HEK293 (cell line): ENCODE measurements around the gene CYP1B1.
"Not testable (repeated sequence)": the region's sequence is repeated elsewhere in the genome, so short reads cannot be mapped to it uniquely, and the experiment has no call there.

Source experiments
- CTCF ChIA-PET: fragments of 350-600 bp; formaldehyde crosslinking; extraction: SDS; loops from one replicate; lab custom pipeline; 2021; ENCODE audit warnings: antibody characterized with exemption; lab: Yijun Ruan, JAX
- POLR2A ChIA-PET: fragments of 300-600 bp; formaldehyde crosslinking; extraction: SDS; loops from one replicate; lab custom pipeline; 2020; ENCODE audit warnings: antibody characterized with exemption, inconsistent platforms; lab: Yijun Ruan, JAX
- H3K27ac ChIP-seq: fragments of 200-500 bp; sonication (Bioruptor generic); 2 replicates; pipeline ENCODE4 v1.5.1; 2014; ENCODE audit warnings: low read depth, low read length, control low read depth, inconsistent platforms; ENCODE audit errors: extremely low read depth
- H3K36me3 ChIP-seq, 2 experiments: fragments of 200-500 bp in 1 of 2; sonication (Bioruptor generic) in 1 of 2; 1 replicate in 1 of 2; 2 replicates in 1 of 2; pipeline ENCODE4 v1.5.1; 2014 to 2017; ENCODE audit warnings: inconsistent platforms in 2 of 2, low read length in 2 of 2; ENCODE audit not compliant: control insufficient read depth in 2 of 2, insufficient read depth in 1 of 2
- H3K4me1 ChIP-seq: fragments of 200-500 bp; sonication (Bioruptor generic); 2 replicates; pipeline ENCODE4 v1.5.1; 2014; ENCODE audit warnings: mild to moderate bottlenecking, low read length, inconsistent platforms; ENCODE audit not compliant: control insufficient read depth, insufficient read depth
- H3K4me3 ChIP-seq: 2 replicates; pipeline ENCODE4 v1.5.1; 2011; ENCODE audit warnings: low read depth, mild to moderate bottlenecking, control low read depth, low read length, moderate library complexity
- H3K9me3 ChIP-seq: fragments of 200-500 bp; sonication (Bioruptor generic); 2 replicates; pipeline ENCODE4 v1.5.1; 2014; ENCODE audit warnings: low read depth, low read length, inconsistent platforms; ENCODE audit not compliant: control insufficient read depth, insufficient read depth
- FEZF1 ChIP-seq: fragments of 450-650 bp; formaldehyde crosslinking; IDR thresholded peaks from 2 replicates; pipeline ENCODE4 v1.5.1; 2016; ENCODE audit warnings: missing biosample characterization, missing genetic modification characterization
- MZF1 ChIP-seq: fragments of 450-650 bp; formaldehyde crosslinking; IDR thresholded peaks from 2 replicates; pipeline ENCODE4 v1.5.1; 2017; ENCODE audit warnings: missing biosample characterization, missing genetic modification characterization, borderline replicate concordance
- ZBTB8A ChIP-seq: fragments of 450-650 bp; formaldehyde crosslinking; IDR thresholded peaks from 2 replicates; pipeline ENCODE4 v1.5.1; 2016; ENCODE audit warnings: missing biosample characterization, missing genetic modification characterization
- ZNF146 ChIP-seq: fragments of 450-650 bp; formaldehyde crosslinking; IDR thresholded peaks from 2 replicates; pipeline ENCODE4 v1.5.1; 2016; ENCODE audit warnings: missing biosample characterization, missing genetic modification characterization
- ZNF155 ChIP-seq: fragments of 450-650 bp; formaldehyde crosslinking; IDR thresholded peaks from 2 replicates; pipeline ENCODE4 v1.5.1; 2016; ENCODE audit warnings: missing biosample characterization, missing genetic modification characterization
- ZNF514 ChIP-seq: fragments of 450-650 bp; formaldehyde crosslinking; IDR thresholded peaks from 2 replicates; pipeline ENCODE4 v1.5.1; 2016; ENCODE audit warnings: missing biosample characterization, missing genetic modification characterization
- ZNF600 ChIP-seq: fragments of 450-650 bp; formaldehyde crosslinking; IDR thresholded peaks from 2 replicates; pipeline ENCODE4 v1.5.1; 2016; ENCODE audit warnings: missing biosample characterization, missing genetic modification characterization
- TF ChIP-seq, protein P1 (sequence below): fragments of 450-650 bp; formaldehyde crosslinking; IDR thresholded peaks from 2 replicates; pipeline ENCODE4 v1.5.1; 2016; ENCODE audit warnings: missing biosample characterization, missing genetic modification characterization
- TF ChIP-seq, protein P2 (sequence below): fragments of 450-650 bp; formaldehyde crosslinking; IDR thresholded peaks from 2 replicates; pipeline ENCODE4 v1.5.1; 2016; ENCODE audit warnings: missing biosample characterization, missing genetic modification characterization
- TF ChIP-seq, protein P3 (sequence below): fragments of 450-650 bp; formaldehyde crosslinking; IDR thresholded peaks from 2 replicates; pipeline ENCODE4 v1.5.1; 2017; ENCODE audit warnings: missing biosample characterization, missing genetic modification characterization

Gene CYP1B1

DNA sequence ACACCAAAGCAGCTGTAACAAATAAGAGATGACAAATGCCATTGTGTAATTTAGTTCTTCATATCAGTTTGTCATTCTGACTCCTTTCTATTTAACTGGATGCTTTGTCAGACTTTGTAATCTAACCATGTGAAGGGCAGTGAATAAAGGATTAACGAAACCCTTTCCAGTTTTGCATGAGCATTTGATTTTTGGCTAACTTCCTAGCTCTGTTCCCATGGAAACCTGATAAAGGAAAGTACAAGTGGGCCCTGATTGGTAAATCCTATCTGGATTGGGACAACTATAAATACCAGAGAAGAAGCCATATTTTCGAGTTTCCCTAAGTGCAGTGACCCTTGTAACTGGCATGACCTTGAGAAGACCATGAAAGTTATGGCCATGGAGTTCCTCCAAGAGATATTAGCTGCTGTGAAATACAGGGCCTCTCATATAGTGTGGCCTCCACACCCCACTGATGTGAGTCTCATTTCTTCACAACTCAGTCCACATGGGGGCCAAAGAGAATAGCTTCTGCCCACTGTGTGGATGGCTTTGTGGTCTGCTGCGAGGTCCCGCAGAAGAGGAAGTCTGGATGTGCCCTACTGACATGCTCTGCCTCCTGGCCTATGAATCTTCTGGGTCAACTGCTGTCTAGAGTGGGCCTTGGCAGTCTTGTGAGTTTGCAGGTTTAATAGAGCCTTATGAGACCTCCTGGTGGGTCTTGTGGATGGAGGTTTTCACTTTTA, 38.2 kb upstream of the CYP1B1 start:
- TF ChIP-seq FEZF1 (tag by site-specific recombination) (peak; percentile 44; the same call in 1 of the 2 replicates), ZBTB8A (tag by site-specific recombination) (no peak)
- TF ChIP-seq, all 188 proteins: peak for 1
- CTCF ChIA-PET, result interaction anchor here (0.5 to 3.7 kb wide), 16 partner anchors 8 to 422 kb away, joined by 3 to 33 read pairs (median 3); partner anchors contain the start of gene CYP1B1
- Histone ChIP-seq H3K4me1 (peaks cover 10% of the 10 kb centered on the region), H3K4me3 (no peak overlapping the region), H3K27ac (no peak overlapping the region), H3K9me3 (no peaks in the 10 kb centered on the region), H3K36me3 (no peaks in the 10 kb centered on the region)
- POLR2A ChIA-PET, result interaction anchor here (1.0 to 1.5 kb wide), 2 partner anchors 19 to 37 kb away, joined by 3 to 4 read pairs; no protein-coding TSS in a partner anchor

DNA sequence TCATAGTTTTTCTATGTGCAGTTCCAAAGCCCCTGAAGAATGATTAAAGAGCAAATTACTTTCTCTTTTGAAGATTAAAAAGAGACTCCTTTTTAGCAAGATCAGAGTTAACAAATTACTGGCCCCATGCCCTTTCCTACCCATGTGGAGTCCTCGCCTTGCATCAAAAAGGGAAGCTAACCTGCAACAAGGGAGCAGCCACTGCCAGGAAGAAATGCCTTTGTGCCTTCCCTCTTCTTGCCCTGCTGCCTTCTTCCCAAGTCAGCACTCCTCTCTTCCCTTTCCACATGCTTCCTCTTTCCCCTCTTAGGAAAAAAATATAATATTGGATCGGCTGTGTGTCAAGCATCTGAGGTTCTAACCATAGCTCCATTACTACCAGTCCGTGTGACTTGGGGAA, 37.1 kb upstream of the CYP1B1 start:
- Histone ChIP-seq H3K27ac (no peak overlapping the region), H3K9me3 (no peaks in the 10 kb centered on the region)
- TF ChIP-seq MZF1 (tag by site-specific recombination) (no peak), ZNF600 (tag by site-specific recombination) (no peak), ZNF155 (no peak), ZNF514 (tag by site-specific recombination) (no peak)
- TF ChIP-seq, protein P1, sequence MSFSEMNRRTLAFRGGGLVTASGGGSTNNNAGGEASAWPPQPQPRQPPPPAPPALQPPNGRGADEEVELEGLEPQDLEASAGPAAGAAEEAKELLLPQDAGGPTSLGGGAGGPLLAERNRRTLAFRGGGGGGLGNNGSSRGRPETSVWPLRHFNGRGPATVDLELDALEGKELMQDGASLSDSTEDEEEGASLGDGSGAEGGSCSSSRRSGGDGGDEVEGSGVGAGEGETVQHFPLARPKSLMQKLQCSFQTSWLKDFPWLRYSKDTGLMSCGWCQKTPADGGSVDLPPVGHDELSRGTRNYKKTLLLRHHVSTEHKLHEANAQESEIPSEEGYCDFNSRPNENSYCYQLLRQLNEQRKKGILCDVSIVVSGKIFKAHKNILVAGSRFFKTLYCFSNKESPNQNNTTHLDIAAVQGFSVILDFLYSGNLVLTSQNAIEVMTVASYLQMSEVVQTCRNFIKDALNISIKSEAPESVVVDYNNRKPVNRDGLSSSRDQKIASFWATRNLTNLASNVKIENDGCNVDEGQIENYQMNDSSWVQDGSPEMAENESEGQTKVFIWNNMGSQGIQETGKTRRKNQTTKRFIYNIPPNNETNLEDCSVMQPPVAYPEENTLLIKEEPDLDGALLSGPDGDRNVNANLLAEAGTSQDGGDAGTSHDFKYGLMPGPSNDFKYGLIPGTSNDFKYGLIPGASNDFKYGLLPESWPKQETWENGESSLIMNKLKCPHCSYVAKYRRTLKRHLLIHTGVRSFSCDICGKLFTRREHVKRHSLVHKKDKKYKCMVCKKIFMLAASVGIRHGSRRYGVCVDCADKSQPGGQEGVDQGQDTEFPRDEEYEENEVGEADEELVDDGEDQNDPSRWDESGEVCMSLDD (tag by site-specific recombination), result no peak
- TF ChIP-seq, protein P2, sequence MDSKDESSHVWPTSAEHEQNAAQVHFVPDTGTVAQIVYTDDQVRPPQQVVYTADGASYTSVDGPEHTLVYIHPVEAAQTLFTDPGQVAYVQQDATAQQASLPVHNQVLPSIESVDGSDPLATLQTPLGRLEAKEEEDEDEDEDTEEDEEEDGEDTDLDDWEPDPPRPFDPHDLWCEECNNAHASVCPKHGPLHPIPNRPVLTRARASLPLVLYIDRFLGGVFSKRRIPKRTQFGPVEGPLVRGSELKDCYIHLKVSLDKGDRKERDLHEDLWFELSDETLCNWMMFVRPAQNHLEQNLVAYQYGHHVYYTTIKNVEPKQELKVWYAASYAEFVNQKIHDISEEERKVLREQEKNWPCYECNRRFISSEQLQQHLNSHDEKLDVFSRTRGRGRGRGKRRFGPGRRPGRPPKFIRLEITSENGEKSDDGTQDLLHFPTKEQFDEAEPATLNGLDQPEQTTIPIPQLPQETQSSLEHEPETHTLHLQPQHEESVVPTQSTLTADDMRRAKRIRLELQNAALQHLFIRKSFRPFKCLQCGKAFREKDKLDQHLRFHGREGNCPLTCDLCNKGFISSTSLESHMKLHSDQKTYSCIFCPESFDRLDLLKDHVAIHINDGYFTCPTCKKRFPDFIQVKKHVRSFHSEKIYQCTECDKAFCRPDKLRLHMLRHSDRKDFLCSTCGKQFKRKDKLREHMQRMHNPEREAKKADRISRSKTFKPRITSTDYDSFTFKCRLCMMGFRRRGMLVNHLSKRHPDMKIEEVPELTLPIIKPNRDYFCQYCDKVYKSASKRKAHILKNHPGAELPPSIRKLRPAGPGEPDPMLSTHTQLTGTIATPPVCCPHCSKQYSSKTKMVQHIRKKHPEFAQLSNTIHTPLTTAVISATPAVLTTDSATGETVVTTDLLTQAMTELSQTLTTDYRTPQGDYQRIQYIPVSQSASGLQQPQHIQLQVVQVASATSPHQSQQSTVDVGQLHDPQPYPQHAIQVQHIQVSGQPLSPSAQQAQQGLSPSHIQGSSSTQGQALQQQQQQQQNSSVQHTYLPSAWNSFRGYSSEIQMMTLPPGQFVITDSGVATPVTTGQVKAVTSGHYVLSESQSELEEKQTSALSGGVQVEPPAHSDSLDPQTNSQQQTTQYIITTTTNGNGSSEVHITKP (tag by site-specific recombination), result no peak
- TF ChIP-seq, protein P3, sequence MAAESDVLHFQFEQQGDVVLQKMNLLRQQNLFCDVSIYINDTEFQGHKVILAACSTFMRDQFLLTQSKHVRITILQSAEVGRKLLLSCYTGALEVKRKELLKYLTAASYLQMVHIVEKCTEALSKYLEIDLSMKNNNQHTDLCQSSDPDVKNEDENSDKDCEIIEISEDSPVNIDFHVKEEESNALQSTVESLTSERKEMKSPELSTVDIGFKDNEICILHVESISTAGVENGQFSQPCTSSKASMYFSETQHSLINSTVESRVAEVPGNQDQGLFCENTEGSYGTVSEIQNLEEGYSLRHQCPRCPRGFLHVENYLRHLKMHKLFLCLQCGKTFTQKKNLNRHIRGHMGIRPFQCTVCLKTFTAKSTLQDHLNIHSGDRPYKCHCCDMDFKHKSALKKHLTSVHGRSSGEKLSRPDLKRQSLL (tag by site-specific recombination), result no peak
- TF ChIP-seq, all 188 proteins: peak for 0
- H3K4me1 ChIP-seq, result peaks cover 10% of the 10 kb centered on the region
- ChIA-PET POLR2A (interaction anchor here (1.0 to 1.5 kb wide), 2 partner anchors 17 to 36 kb away, joined by 3 to 4 read pairs; no protein-coding TSS in a partner anchor), CTCF (interaction anchor here (0.6 to 3.7 kb wide), 7 partner anchors 37 to 161 kb away, joined by 3 to 33 read pairs (median 4); partner anchors contain the start of gene CYP1B1)
- H3K4me3 ChIP-seq, result no peak overlapping the region
- H3K36me3 ChIP-seq, result no peaks in the 10 kb centered on the region

DNA sequence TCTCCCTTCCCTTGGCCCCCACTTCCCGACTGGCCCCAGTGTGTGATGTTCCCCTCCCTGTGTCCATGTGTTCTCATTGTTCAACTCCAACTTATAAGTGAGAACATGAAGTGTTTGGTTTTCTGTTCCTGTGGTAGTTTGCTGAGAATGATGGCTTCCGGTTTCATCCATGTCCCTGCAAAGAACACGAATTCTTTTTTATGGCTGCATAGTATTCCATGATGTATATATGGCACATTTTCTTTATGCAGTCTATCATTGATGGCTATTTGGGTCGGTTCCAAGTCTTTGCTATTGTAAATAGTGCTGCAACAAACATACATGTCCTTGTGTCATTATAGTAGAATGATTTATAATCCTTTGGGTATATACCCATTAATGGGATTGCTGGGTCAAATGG, 35.4 kb upstream of the CYP1B1 start:
- CTCF ChIA-PET, result not testable (repeated sequence)

More for the DNA sequence above, 35.4 kb upstream of the CYP1B1 start:
- POLR2A ChIA-PET, H3K9me3 ChIP-seq, H3K36me3 ChIP-seq, H3K4me3 ChIP-seq, H3K27ac ChIP-seq: not testable (repeated sequence)
- H3K4me1 ChIP-seq, result peaks cover 16% of the 10 kb centered on the region
- peak; percentile 76 for TF ChIP-seq ZNF146 (tag by site-specific recombination)
